ENCODE data around the gene MYO7B.

MYO7B gene

GRCh38 chr2:127584047-127584446 lies 48.6 kb downstream of the MYO7B start:
- FAIRE-seq (no peak), DNase-seq (ENCODE audit: extremely low spot score, insufficient read length, low read depth) (no peak)

GRCh38 chr2:127584516-127585033 lies 49.1 kb downstream of the MYO7B start:
- DNase-seq (ENCODE audit: extremely low spot score, insufficient read length, low read depth), result no peak

GRCh38 chr2:127585270-127585807 lies 49.9 kb downstream of the MYO7B start:
- FAIRE-seq (no peak), DNase-seq (ENCODE audit: extremely low spot score, insufficient read length, low read depth) (no peak)

More at GRCh38 chr2:127584516-127585033, 49.1 kb downstream of the MYO7B start:
- no peak for FAIRE-seq

GRCh38 chr2:127586136-127586535 lies 50.7 kb downstream of the MYO7B start:
- no peak for DNase-seq (ENCODE audit: extremely low spot score, insufficient read length, low read depth)
- FAIRE-seq, result no peak

- FAIRE-seq (no peak), DNase-seq (ENCODE audit: extremely low spot score, insufficient read length, low read depth) (no peak)
Measured at GRCh38 chr2:127586746-127587295, 51.3 kb downstream of the MYO7B start.

- FAIRE-seq (no peak), DNase-seq (ENCODE audit: extremely low spot score, insufficient read length, low read depth) (no peak)
Measured at GRCh38 chr2:127588241-127588640, 52.8 kb downstream of the MYO7B start.

- FAIRE-seq (no peak), DNase-seq (ENCODE audit: extremely low spot score, insufficient read length, low read depth) (no peak)
Measured at GRCh38 chr2:127589358-127589757, 53.9 kb downstream of the MYO7B start.

- no peak for DNase-seq (ENCODE audit: extremely low spot score, insufficient read length, low read depth)
- no peak for FAIRE-seq
Measured at GRCh38 chr2:127589841-127590240, 54.4 kb downstream of the MYO7B start.

- DNase-seq (ENCODE audit: extremely low spot score, insufficient read length, low read depth) (no peak), FAIRE-seq (no peak)
Measured at GRCh38 chr2:127590386-127591190, 55.1 kb downstream of the MYO7B start.

- DNase-seq (ENCODE audit: extremely low spot score, insufficient read length, low read depth), result peak; percentile 70
- FAIRE-seq, result peak; percentile 85
Measured at GRCh38 chr2:127591221-127591923, 55.9 kb downstream of the MYO7B start.

GRCh38 chr2:127592761-127593227 lies 57.3 kb downstream of the MYO7B start:
- no peak for DNase-seq (ENCODE audit: extremely low spot score, insufficient read length, low read depth)
- no peak for FAIRE-seq

- FAIRE-seq (no peak), DNase-seq (ENCODE audit: extremely low spot score, insufficient read length, low read depth) (no peak)
Measured at GRCh38 chr2:127593228-127594115, 58.0 kb downstream of the MYO7B start.

- FAIRE-seq, result no peak
- no peak for DNase-seq (ENCODE audit: extremely low spot score, insufficient read length, low read depth)
Measured at GRCh38 chr2:127594116-127594591, 58.7 kb downstream of the MYO7B start.

GRCh38 chr2:127596311-127597045 lies 61.0 kb downstream of the MYO7B start:
- DNase-seq (ENCODE audit: extremely low spot score, insufficient read length, low read depth) (no peak), FAIRE-seq (no peak)

- no peak for FAIRE-seq
- DNase-seq (ENCODE audit: extremely low spot score, insufficient read length, low read depth), result no peak
Measured at GRCh38 chr2:127597046-127597983, 61.8 kb downstream of the MYO7B start.

GRCh38 chr2:127597984-127598380 lies 62.5 kb downstream of the MYO7B start:
- DNase-seq (ENCODE audit: extremely low spot score, insufficient read length, low read depth), result no peak
- no peak for FAIRE-seq

GRCh38 chr2:127598711-127599110 lies 63.2 kb downstream of the MYO7B start:
- FAIRE-seq (no peak), DNase-seq (ENCODE audit: extremely low spot score, insufficient read length, low read depth) (no peak)

- no peak for FAIRE-seq
- DNase-seq (ENCODE audit: extremely low spot score, insufficient read length, low read depth), result no peak
Measured at GRCh38 chr2:127599211-127599610, 63.7 kb downstream of the MYO7B start.

Measured in GM18507 (cell line).